Placental pericyte (primary cell): Measurements from ENCODE around the gene TLK2. TPM values are rescaled to one million over a fixed set of nuclear protein-coding genes. Genes with fewer than 3 reads are reported as not detected.

ENCODE experiments used
- small RNA-seq: library from RNA; depleted of rRNA; stranded (forward); fragments of <200 nt; gene quantifications from one replicate; pipeline ENCODE3, GENCODE V24; 2012; ENCODE audit warnings: low replicate concordance
- total RNA-seq: library from RNA; depleted of rRNA; stranded (reverse); fragments of >200 nt; gene quantifications from 2 replicates; pipeline ENCODE4 v1.2.3, GENCODE V29; 2012

The TLK2 gene
- total RNA-seq, result 55.1 and 62.9 TPM in 2 replicates

DNA sequence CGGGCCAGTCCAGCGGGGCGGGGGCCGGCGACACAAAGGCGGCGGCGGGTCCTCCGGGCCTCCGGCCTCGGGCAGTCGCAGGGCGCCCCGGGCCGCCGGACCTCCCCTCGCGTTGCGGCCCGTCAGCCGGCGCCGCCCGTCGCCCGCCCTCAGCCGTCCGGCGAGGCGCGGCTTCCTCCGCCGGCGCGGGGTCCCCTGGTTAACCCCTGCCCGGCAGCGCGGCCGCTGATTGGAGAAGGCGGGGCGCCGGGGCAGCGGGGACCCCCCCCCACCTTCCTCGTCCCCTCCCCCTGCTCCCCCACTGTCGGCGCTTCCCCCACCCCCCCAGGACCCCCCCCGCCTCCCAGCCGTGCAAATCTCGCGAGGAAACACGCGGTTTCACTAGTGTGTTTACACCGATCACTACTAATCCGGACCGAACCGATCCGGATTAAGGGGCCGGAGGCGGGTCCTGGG lies at the start of gene TLK2:
Gene TLK2 (plus strand): TSS at position 402 of the 456 bp plus-strand sequence. CDS start 2,301 bp downstream, outside the sequence.

GRCh38 chr17:62627219-62627903 lies 148.7 kb downstream of the TLK2 start, which contains the start of gene MRC2:
TSS of gene MRC2 (plus strand) at chr17:62627670. CDS start at chr17:62627803, 133 bp downstream.

Small RNAs within 50 kb of the gene (small RNA-seq; reads per million reads assigned to genes)
- not detected for gene RF00019

Other genes starting within 250 kb of the TLK2 start
- not detected in 2 replicates for gene EFCAB3, start 98.3 kb upstream of the TLK2 start, total RNA-seq
- gene METTL2A, start 54.9 kb upstream of the TLK2 start, total RNA-seq, result 13.8 and 26.1 TPM in 2 replicates
- gene MRC2, start 148.8 kb downstream of the TLK2 start, total RNA-seq, result 226 and 308 TPM in 2 replicates